WTC11 (cell line): Measurements from ENCODE around the gene TNS2.

ENCODE experiments used
- CREM ChIP-seq: sonication (generic); formaldehyde crosslinking; IDR thresholded peaks from 2 replicates; pipeline ENCODE4 v1.8.1; 2022; ENCODE audit warnings: mild to moderate bottlenecking, missing genetic modification reagents, moderate library complexity
- CTCF ChIP-seq: fragments of 200-600 bp; IDR thresholded peaks from 2 replicates; pipeline ENCODE4 v1.8.0; 2022; ENCODE audit warnings: antibody characterized with exemption
- GRHL2 ChIP-seq: fragments of 250-450 bp; sonication (Bioruptor Pico); IDR thresholded peaks from 2 replicates; pipeline ENCODE4 v1.8.0; 2022; ENCODE audit warnings: mild to moderate bottlenecking, moderate library complexity; ENCODE audit not compliant: insufficient replicate concordance, severe bottlenecking

- TF ChIP-seq CTCF (no peak), CREM (no peak), GRHL2 (no peak)
Measured at GRCh38 chr12:53060064-53060720, 10.3 kb downstream of the TNS2 start.
